Hepatocyte (in vitro differentiated cells): ENCODE measurements around the gene EPHA2.

Source experiments
- CTCF ChIP-seq: fragments of 200-600 bp; sonication (generic); IDR thresholded peaks from 2 replicates; pipeline ENCODE4 v1.5.1; 2016; ENCODE audit warnings: antibody characterized with exemption, mild to moderate bottlenecking; ENCODE audit not compliant: poor library complexity
- EZH2phosphoT487 ChIP-seq: fragments of 200-600 bp; sonication (generic); IDR thresholded peaks from one replicate; pipeline ENCODE4 v1.6.1; 2018; ENCODE audit warnings: antibody characterized with exemption, mild to moderate bottlenecking, low read depth, moderate library complexity; ENCODE audit not compliant: unreplicated experiment, severe bottlenecking

DNA sequence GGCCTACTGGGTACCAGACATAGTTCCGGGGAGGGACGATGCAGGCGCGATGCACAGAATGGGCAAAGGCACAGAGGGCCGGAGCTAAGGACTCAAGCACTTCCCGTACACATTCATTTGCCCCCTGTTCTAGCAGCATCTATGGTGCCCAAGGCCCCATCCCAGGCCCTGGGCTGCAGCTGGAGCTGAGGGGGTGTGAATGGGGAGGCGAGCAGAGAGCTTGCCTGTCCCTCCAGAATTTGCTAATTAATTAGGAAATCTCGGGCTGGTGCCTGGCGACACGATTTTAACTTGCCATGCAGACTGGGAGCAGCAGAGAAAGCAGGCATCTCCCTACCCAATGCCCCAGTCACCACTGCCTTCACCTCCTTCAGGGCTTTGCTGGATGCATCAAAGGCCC lies 35.9 kb downstream of the EPHA2 start:
- TF ChIP-seq CTCF (no peak), EZH2phosphoT487 (no peak)
